Mucosa of gallbladder (tissue), 1 donor: Measurements from ENCODE around the gene DLG3. TPM values are rescaled to one million over a fixed set of nuclear protein-coding genes. Genes with fewer than 3 reads are reported as not detected.
"Not testable (repeated sequence)": the region's sequence is repeated elsewhere in the genome, so short reads cannot be mapped to it uniquely, and the experiment has no call there.

Experiments
- DNase-seq: peaks from one replicate; pipeline ENCODE4 v3.0.0-alpha.2; 2020; ENCODE audit warnings: low spot score
- total RNA-seq: library from RNA; stranded (reverse); gene quantifications from one replicate; pipeline ENCODE4 v1.2.1, GENCODE V29; 2021
- donor health status: DM: no; HTN: no; CAD: no.

The DLG3 gene
- total RNA-seq, 1 donor from 2014 or later = 59.9 TPM

- not testable (repeated sequence) for DNase-seq
Measured at GRCh38 chrX:70515692-70516091, 71.1 kb downstream of the DLG3 start.

DNA sequence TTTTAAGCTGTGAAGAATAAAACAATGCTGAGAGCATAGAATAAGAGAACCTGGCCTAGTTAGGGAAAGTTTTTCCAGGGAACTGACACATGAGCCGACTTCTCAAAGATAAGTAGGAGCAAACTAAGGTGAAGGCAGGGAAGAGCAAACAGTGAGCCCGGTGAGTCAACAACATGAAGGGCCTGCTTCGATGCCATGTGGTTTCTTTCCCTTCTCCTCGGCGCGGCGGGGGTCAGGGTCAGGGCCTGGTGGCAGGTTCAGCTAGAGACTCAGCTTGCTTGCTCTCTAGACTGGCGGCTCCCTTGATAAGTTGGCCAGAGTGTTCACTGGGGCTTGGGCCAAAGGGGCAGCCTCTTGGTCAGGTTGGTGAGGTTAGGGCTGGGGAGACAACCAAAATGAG is 81.1 kb downstream of the DLG3 start:
- DNase-seq = peak; percentile 75

- no peak for DNase-seq
Measured at GRCh38 chrX:70527053-70527452, 82.4 kb downstream of the DLG3 start.

DNA sequence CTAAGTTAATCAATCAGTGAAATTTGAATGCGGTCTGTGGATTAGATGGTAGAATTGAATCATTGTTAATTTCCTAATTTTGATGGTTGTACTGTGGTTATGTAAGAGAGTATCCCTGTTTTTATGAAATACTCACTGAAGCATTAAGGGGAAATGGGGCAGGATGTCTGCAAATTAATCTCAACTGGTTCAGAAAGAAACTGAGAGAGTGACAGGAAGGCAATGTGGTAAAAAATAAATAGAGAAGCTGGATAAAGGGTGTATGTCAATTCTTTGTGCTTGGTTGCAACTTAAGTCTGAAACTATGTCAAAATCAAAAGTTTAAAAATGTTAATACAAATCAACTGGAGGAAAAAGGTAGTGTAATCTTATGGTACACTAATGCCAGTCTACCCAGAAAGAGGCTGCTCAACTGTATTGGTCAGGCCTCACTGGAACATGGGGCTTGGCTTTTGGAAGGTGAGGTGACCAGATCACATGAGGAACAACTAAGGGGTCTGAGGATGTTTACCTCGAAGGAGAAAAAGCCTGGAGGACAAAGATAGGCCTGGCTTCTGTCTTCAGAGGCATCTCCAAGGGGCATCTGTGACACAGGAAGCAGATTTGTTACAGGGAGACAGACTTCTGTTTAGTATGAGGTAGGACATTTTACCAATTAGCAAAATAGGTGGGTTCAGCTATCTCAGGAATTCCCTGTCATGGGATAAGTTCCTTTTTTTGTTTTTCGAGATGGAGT is 83.1 kb downstream of the DLG3 start:
- DNase-seq = no peak

GRCh38 chrX:70535198-70535597 is 90.6 kb downstream of the DLG3 start:
- DNase-seq = no peak

DNA sequence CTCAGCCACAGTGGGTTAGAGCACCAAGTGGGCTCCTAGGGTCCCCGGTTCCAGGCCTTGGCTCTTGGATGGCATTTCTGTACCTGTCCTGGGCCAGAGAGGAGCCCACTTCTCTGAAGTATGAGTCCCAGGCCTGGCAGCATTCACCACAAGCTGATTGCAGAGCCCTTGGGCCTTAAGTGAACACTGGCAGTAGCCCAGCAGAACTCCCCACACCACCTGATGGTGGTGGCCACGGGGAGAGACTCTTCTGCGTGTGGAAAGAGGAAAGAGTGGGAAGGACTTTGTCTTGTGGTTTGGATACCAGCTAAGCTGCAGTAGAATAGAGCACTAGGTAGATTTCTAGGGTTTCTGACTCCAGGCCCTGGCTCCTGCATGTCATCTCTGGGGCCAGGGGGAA is 104.8 kb downstream of the DLG3 start:
- no peak for DNase-seq

DNA sequence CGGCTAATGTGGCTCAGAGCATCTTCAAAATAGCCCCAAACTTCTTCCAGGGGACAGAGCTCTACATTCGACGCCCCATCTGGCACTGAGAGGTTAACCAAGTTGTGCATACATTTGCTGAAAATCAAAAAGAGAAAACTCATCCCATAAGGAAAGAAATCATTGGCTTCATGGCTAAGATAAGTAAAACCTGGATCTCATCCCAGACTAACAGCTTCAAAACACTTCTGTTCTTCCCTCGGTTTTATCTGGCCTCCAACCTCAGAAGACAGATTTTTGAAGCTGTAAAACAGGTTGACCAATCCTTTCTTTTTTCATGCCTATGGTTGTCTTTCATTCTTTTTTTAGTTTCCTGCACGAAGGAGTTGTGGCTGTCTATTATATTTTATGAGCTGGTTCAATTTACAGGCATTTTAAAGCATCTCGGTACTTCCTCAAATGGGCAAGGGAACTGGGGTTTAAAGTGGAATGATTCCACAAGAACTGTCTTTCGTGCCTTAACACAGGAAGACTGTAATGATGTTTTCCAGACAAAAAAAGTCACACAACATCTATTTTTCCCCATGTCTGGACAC is 107.6 kb downstream of the DLG3 start:
- no peak for DNase-seq

DNA sequence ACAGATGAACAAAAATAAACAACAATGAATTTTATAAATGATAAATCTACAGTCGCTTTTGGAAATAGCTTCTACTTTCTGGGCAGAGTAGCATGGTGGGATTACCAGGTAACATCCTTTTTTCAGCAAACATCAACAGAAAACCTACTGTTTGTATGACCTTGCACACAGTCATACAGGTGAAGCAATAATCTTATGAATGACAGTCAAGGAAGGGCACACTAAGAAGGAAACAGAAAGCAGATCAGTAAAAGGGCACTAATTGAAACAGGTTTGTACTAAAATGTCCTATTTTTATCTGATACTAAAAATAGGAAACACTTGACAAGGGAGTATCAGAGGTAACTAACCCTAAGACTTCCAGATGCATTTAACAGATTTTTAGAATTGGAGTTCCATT is 108.9 kb downstream of the DLG3 start:
- no peak for DNase-seq

GRCh38 chrX:70554081-70554480 is 109.4 kb downstream of the DLG3 start:
- DNase-seq = no peak

DNA sequence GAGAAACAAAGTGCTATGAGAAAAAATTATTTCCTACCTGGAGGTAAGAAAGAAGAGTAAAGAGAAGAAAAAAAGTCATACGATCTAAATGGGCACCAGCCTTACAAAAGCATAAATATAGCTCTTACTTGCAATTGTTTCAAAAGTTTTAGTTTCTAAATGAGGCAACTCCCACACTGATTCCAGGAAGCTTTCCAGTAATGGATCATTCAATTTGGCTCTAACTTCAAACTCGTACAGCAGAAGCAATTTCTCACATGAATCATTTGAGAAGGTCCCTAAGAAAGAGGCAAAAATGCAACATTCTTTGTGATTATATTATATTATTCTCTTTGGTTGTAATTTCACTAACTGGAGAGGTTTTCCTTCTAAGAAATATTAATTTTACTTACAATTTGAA is 109.9 kb downstream of the DLG3 start:
- no peak for DNase-seq

- DNase-seq = no peak
Measured at GRCh38 chrX:70554948-70555347, 110.3 kb downstream of the DLG3 start.

Other genes starting within 250 kb of the DLG3 start
- gene AWAT1, start 210.2 kb upstream of the DLG3 start, total RNA-seq = not detected
- not detected for gene P2RY4, start 184.6 kb upstream of the DLG3 start, total RNA-seq
- gene ARR3, start 176.5 kb upstream of the DLG3 start, total RNA-seq = not detected
- not detected for gene RAB41, start 162.7 kb upstream of the DLG3 start, total RNA-seq
- gene PDZD11, start 154.9 kb upstream of the DLG3 start, total RNA-seq = 38.9 TPM
- 0.92 TPM for gene KIF4A, start 154.7 kb upstream of the DLG3 start, total RNA-seq
- 0.32 TPM for gene GDPD2, start 21.5 kb upstream of the DLG3 start, total RNA-seq